ENCODE data around the gene CLEC11A.
"Not testable (repeated sequence)": the region's sequence is repeated elsewhere in the genome, so short reads cannot be mapped to it uniquely, and the experiment has no call there.

Gene CLEC11A

DNA sequence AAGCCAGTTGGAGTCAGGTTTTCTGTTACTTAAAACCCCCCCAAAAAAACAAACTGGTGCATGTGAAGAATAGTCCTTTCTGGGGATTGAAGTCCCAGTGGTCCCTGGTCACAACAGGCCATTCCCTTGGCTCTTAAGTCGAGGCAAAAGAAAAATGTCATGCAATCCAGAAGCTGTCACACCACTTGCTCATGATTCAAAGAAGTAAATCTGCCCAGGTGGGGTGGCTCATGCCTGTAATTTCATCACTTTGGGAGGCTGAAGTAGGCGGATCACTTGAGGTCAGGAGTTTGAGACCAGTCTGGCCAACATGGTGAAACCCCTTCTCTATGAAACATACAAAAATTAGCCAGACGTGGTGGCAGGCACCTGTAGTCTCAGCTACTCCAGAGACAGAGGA lies 38.3 kb downstream of the CLEC11A start:
- not testable (repeated sequence) for DNase-seq (ENCODE audit: low read depth)

DNA sequence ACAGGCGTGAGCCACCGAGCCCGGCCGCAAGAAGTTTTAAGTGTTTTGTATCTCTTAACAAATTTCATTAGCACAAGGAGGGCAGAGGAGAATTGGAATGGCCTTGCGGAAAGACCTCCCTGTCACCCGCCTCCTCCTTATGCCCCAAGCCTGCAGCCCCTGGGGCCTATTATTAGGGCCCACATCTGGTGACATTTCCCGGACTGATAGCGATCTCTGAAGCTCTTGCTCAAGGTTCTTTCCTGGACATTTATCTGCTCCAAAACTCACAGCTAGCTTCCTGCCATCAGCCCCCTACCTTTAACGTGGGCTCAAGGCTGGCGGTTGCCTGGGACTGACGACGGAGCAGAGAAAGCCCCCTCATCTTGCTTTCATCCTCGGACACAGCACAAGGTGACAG lies 40.4 kb downstream of the CLEC11A start:
- DNase-seq (ENCODE audit: low read depth), result not testable (repeated sequence)

DNA sequence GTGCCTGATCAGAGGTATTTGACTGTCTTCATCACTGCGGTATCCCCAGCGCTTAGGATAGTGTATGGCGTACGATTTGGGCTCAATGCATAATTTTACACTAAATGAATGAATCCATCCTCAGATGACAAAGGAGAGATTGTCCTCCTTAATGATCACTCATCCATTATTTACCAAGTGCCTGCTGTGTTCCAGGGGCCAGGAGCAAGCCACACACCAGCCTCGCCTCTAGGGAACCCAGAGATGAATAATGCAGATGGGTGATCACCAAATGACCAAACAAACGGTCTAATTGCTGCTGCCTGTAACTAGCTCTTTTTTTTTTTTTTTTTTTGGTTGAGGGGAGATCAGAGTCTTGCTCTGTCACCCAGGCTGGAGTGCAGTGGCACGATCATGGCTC lies 41.2 kb downstream of the CLEC11A start:
- no peak for DNase-seq (ENCODE audit: low read depth)

DNA sequence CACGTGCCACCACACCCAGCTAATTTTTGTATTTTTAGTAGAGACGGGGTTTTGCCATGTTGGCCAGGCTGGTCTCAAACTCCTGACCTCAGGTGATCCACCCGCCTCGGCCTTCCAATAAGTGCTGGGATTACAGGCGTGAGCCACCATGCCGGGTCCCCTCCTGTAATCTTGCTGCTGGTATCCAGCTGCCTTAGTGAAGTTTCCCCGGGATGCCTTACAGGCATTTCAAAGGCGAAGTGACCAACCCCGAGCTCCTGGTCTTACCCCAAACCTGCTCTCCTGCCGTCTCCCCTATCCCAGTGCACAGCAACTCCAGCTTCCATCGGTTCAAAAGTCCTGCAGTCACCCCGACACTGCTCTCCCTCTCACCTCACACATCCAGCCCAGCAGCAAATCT lies 43.6 kb downstream of the CLEC11A start:
- DNase-seq (ENCODE audit: low read depth), result not testable (repeated sequence)

DNA sequence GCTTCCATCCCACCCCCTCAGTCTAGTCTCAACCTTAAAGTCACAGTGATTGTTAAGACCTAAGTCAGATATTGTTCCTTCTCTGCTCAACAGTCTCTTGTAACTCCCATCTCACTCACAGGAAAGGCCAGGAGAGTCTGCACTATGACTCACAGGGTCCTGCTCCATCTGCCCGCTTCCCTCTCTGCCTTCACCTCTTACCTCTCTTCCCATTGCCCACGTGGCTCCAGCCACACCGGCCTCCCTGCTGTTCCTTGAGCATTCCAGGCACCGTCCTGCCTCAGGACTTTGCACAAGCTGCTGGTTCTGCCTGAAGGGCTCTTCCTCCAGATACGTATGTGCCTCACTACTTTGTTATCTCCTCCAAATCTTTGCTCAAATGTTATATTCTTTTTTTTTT lies 44.1 kb downstream of the CLEC11A start:
- DNase-seq (ENCODE audit: low read depth), result not testable (repeated sequence)

DNA sequence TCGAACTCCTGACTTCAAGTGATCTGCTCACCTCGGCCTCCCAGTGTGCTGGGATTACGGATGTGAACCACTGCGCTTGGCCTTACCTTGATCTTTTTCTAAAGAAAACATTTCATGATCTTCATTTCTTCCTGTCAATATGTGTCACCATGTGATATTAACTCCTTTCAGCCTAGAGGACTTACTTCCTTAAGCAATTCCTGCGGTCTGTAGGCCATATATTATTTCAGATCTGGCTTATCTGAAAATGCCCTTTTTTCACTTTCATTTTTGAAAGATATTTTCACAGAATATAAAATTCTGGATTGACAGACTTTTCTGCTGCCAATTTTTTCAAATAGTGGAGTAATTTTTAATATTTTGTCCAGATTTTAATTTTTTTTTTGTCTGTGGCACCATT lies 45.1 kb downstream of the CLEC11A start:
- DNase-seq (ENCODE audit: low read depth), result no peak

DNA sequence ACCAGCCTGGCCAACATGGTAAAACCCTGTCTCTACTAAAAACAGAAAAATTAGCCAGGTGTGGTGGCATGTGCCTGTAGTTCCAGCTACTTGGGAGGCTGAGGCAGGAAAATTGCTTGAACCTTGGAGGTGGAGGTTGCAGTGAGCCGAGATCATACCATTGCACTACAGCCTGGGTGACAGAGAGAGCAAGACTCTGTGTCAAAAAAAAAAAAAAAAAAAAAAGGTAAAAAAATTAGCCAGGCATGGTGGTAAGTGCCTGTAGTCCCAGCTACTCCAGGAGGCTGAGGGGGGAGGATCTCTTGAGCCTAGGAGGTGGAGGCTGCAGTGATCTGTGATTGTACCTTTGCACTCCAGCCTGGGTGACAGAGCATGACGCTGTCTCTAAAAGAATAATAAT lies 47.0 kb downstream of the CLEC11A start, which contains the start of gene GPR32:
Gene GPR32, plus strand, starts transcription at position 301 of the 400 bp plus-strand sequence. CDS start 137 bp downstream, outside the sequence.
- DNase-seq (ENCODE audit: low read depth), result not testable (repeated sequence)

DNA sequence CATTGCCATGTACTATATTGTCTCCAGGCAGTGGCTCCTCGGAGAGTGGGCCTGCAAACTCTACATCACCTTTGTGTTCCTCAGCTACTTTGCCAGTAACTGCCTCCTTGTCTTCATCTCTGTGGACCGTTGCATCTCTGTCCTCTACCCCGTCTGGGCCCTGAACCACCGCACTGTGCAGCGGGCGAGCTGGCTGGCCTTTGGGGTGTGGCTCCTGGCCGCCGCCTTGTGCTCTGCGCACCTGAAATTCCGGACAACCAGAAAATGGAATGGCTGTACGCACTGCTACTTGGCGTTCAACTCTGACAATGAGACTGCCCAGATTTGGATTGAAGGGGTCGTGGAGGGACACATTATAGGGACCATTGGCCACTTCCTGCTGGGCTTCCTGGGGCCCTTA lies 47.7 kb downstream of the CLEC11A start:
- no peak for DNase-seq (ENCODE audit: low read depth)

DNA sequence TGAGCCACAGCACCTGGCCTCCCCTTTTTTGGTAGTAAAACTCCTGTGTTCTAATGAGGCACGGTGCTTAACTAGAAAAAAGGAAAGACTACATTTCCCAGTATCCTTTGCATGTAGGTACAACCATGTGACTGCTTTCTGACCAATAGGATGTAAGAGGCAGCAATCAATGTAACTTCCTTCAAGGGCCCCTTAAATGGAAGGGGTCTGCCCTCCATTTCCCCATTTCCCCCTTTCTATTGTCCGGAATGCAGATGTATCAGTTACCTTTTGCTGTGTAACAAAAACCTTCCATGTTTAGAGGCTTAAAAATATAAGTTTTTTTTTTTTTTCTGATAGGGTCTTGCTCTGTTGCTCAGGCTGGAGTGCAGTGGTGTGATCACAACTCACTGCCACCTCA lies 49.3 kb downstream of the CLEC11A start:
- no peak for DNase-seq (ENCODE audit: low read depth)

DNA sequence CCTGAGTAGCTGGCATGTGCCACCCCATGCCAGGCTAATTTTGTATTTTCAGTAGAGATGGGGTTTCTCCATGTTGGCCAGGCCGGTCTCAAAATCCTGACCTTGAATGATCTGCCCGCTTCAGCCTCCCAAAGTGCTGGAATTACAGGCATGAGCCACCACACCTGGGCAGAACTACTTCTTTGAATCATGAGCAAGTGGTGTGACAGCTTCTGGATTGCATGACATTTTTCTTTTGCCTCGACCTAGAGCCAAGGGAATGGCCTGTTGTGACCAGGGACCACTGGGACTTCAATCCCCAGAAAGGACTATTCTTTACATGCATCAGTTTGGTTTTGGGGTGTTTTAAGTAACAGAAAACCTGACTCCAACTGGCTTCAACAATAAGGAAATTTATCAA lies 49.7 kb downstream of the CLEC11A start:
- DNase-seq (ENCODE audit: low read depth), result not testable (repeated sequence)

DNA sequence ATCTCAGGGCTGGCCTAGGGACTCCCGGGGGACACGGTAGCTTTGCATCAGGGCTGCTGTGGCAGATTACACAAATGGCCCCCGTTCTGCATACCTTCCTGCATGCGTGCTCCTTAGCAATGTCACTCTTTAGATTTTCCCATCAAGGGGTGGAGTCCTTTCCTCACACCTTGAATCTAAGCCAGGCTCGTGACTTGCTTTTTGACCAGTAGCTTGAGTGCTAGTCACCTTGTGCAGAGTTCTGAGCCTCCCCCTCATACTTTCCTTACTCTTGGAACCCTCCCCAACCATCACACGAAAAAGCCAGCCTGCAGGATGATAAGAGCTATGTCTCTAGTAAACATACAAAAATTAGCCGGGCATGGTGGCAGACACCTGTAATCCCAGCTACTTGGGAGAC lies 50.3 kb downstream of the CLEC11A start:
- not testable (repeated sequence) for DNase-seq (ENCODE audit: low read depth)

Measured in fibroblast of the conjunctiva (primary cell).